GM23338 (cell line): ENCODE measurements around the gene CENPP. TPM values are rescaled to one million over a fixed set of nuclear protein-coding genes. Genes with fewer than 3 reads are reported as not detected.

Source experiments
- ATAC-seq: fragments of 200-7000 bp; cut with Tn5 transposase; 3 replicates; pipeline ENCODE4 v1.9.1; 2020
- DNase-seq: peaks from one replicate; pipeline ENCODE4 v3.0.0-alpha.2; 2015; ENCODE audit warnings: low spot score
- H2AFZ ChIP-seq: fragments of 200-600 bp; sonication (generic); 2 replicates; pipeline ENCODE4 v1.8.0; 2016; ENCODE audit warnings: antibody characterized with exemption, mild to moderate bottlenecking, moderate library complexity
- H3F3A ChIP-seq: fragments of 200-600 bp; sonication (generic); replicated peaks from 2 replicates; pipeline ENCODE4 v1.8.0; 2017; ENCODE audit warnings: antibody characterized with exemption, mixed run types, low read depth
- H3K27ac ChIP-seq: fragments of 200-600 bp; sonication (generic); 2 replicates; pipeline ENCODE4 v1.6.1; 2016; ENCODE audit warnings: low read depth
- H3K27me3 ChIP-seq: fragments of 200-600 bp; sonication (generic); 2 replicates; pipeline ENCODE4 v1.8.0; 2016; ENCODE audit warnings: mild to moderate bottlenecking, mixed run types, moderate library complexity; ENCODE audit not compliant: insufficient read depth
- H3K36me3 ChIP-seq: fragments of 200-600 bp; sonication (generic); 2 replicates; pipeline ENCODE4 v1.8.0; 2016; ENCODE audit warnings: mild to moderate bottlenecking; ENCODE audit not compliant: insufficient read depth
- H3K4me1 ChIP-seq: fragments of 200-600 bp; sonication (generic); 2 replicates; pipeline ENCODE4 v1.8.0; 2016; ENCODE audit warnings: mild to moderate bottlenecking, moderate library complexity; ENCODE audit not compliant: insufficient read depth
- H3K4me2 ChIP-seq: fragments of 200-600 bp; sonication (generic); 2 replicates; pipeline ENCODE4 v1.7.1; 2017; ENCODE audit warnings: mixed run types
- H3K4me3 ChIP-seq: fragments of 200-600 bp; sonication (generic); 2 replicates; pipeline ENCODE4 v1.6.1; 2016; ENCODE audit warnings: mixed run types
- H3K79me2 ChIP-seq: fragments of 200-600 bp; sonication (generic); replicated peaks from 2 replicates; pipeline ENCODE4 v1.8.0; 2017; ENCODE audit warnings: mild to moderate bottlenecking; ENCODE audit not compliant: insufficient read depth
- H3K9me2 ChIP-seq: fragments of 200-600 bp; sonication (generic); 2 replicates; pipeline ENCODE4 v1.8.0; 2017; ENCODE audit not compliant: insufficient read depth
- H4K20me1 ChIP-seq: fragments of 200-600 bp; sonication (generic); replicated peaks from 2 replicates; pipeline ENCODE4 v1.8.0; 2017; ENCODE audit warnings: mild to moderate bottlenecking; ENCODE audit not compliant: insufficient read depth
- H3K27ac Mint-ChIP-seq: 2 replicates; pipeline ENCODE4 v1.8.0; 2020; ENCODE audit warnings: inconsistent platforms, mild to moderate bottlenecking, moderate library complexity, mixed read lengths
- H3K27me3 Mint-ChIP-seq: 3 replicates; pipeline ENCODE4 v1.8.0; 2022; ENCODE audit warnings: low read depth, mild to moderate bottlenecking, moderate library complexity, mixed read lengths, inconsistent platforms; ENCODE audit not compliant: insufficient read depth, poor library complexity
- H3K36me3 Mint-ChIP-seq: 3 replicates; pipeline ENCODE4 v1.8.0; 2021; ENCODE audit warnings: low read depth, mild to moderate bottlenecking, inconsistent platforms, moderate library complexity, mixed read lengths
- H3K4me1 Mint-ChIP-seq: 3 replicates; pipeline ENCODE4 v1.8.0; 2020; ENCODE audit warnings: mild to moderate bottlenecking, inconsistent platforms, mixed read lengths
- H3K4me3 Mint-ChIP-seq: 3 replicates; pipeline ENCODE4 v1.8.0; 2021; ENCODE audit warnings: moderate library complexity, mild to moderate bottlenecking, inconsistent platforms, mixed read lengths
- H3K9me3 Mint-ChIP-seq: 3 replicates; pipeline ENCODE4 v1.8.0; 2020; ENCODE audit warnings: moderate library complexity, mild to moderate bottlenecking, inconsistent platforms, mixed read lengths
- CREB1 ChIP-seq: fragments of 250-450 bp; sonication (Bioruptor Pico); IDR thresholded peaks from 2 replicates; pipeline ENCODE4 v1.5.0; 2020; ENCODE audit warnings: low read depth, mild to moderate bottlenecking, moderate library complexity
- EZH2 ChIP-seq: fragments of 200-600 bp; sonication (generic); IDR thresholded peaks from one replicate; pipeline ENCODE4 v1.8.0; 2017; ENCODE audit warnings: antibody characterized with exemption, mild to moderate bottlenecking, low read depth; ENCODE audit not compliant: unreplicated experiment
- EZH2phosphoT487 ChIP-seq: fragments of 200-600 bp; sonication (generic); IDR thresholded peaks from one replicate; pipeline ENCODE4 v1.8.1; 2018; ENCODE audit warnings: antibody characterized with exemption; ENCODE audit not compliant: unreplicated experiment
- JUNB ChIP-seq: IDR thresholded peaks from one replicate; pipeline ENCODE4 v1.6.1; 2016; ENCODE audit warnings: antibody characterized with exemption; ENCODE audit not compliant: unreplicated experiment
- NANOG ChIP-seq: IDR thresholded peaks from 2 replicates; pipeline ENCODE4 v1.6.1; 2016; ENCODE audit warnings: antibody characterized with exemption, borderline replicate concordance
- POLR2AphosphoS5 ChIP-seq: IDR thresholded peaks from 2 replicates; pipeline ENCODE4 v1.6.1; 2016; ENCODE audit warnings: antibody characterized with exemption, low read depth
- STAT1 ChIP-seq: IDR thresholded peaks from one replicate; pipeline ENCODE4 v1.6.1; 2016; ENCODE audit warnings: antibody characterized with exemption; ENCODE audit not compliant: unreplicated experiment
- ZNF114 ChIP-seq: fragments of 250-450 bp; sonication (Bioruptor Pico); IDR thresholded peaks from 2 replicates; pipeline ENCODE4 v1.5.0; 2020; ENCODE audit warnings: mild to moderate bottlenecking, moderate library complexity
- ZNF331 ChIP-seq: fragments of 250-450 bp; sonication (Bioruptor Pico); IDR thresholded peaks from 2 replicates; pipeline ENCODE4 v1.5.0; 2020; ENCODE audit warnings: low read depth, mild to moderate bottlenecking, moderate library complexity
- polyA plus RNA-seq: library from polyadenylated mRNA; unstranded; fragments of >200 nt; fragmentation: Nextera tagmentation; extraction: Ambion mirVana; gene quantifications from 2 replicates; pipeline ENCODE4 v1.2.1, GENCODE V29; 2016
- total RNA-seq: library from RNA; depleted of rRNA; stranded (reverse); fragments of >200 nt; shearing (Covaris generic); gene quantifications from 2 replicates; pipeline ENCODE4 v1.2.3, GENCODE V29; 2014
- TF ChIP-seq, protein P1 (sequence below), 2 experiments: fragments of 200-600 bp in 1 of 2; sonication (generic) in 1 of 2; conservative IDR thresholded peaks; 2 replicates each; pipeline versions ENCODE4 v1.5.1 to v1.6.1; 2016 to 2017; ENCODE audit warnings: antibody characterized with exemption in 2 of 2, low read depth in 2 of 2, mild to moderate bottlenecking in 2 of 2, moderate library complexity in 1 of 2
- TF ChIP-seq, protein P2 (sequence below): IDR thresholded peaks from 2 replicates; pipeline ENCODE4 v1.6.1; 2016; ENCODE audit warnings: antibody characterized with exemption
- TF ChIP-seq, protein P3 (sequence below): IDR thresholded peaks from one replicate; pipeline ENCODE4 v1.6.1; 2018; ENCODE audit warnings: antibody characterized with exemption; ENCODE audit not compliant: unreplicated experiment
- TF ChIP-seq, protein P4 (sequence below): fragments of 250-450 bp; sonication (Bioruptor Pico); IDR thresholded peaks from 2 replicates; pipeline ENCODE4 v1.5.0; 2020; ENCODE audit warnings: mild to moderate bottlenecking, moderate library complexity

CENPP gene
- total and polyA plus RNA-seq, 2 experiments from 2014 or later, result 11.0 to 12.6 TPM

DNA sequence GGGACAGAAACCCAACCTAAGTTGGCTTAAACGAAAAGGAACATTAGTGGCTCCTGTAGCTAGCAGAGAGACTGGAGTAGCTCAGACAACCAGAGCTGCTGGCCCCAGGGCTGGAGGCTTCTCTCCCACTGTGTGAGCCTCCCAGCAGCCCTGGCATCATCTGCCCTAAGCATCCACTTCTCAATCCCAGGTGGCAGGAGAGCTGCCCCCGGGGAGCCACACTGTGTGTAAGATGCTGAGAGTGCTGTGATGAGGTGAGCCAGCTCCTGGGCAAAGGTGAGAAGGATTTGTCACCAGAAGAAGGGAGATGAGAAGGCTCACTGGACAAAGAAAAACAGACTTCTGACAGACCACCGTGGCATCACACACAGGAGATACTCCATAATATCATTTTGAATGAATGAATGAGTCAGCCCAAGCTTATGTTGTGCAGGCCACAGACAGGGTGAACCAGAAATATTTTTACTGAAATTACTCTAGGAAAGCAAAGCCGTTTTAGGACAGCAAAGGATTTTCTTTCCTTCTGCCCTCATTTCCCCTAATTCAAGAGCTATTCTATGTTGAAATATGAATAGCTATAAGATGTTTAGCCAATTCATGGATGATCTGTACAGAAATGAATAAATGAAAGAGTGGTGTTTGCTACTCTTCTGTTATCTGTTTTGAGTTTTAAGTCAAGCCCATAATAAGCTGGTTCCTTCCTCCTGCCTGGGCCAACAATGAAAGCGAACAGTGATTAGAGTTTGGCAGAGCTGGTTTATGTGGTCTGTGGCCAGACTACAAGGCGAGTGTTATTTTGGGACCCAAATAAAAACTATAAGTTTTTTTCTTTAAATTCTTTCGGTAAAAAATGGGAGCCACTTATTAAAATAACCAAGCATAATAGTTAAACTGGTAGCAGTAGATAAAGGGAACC lies 267.5 kb downstream of the CENPP start:
- Mint-ChIP-seq H3K36me3 (no peaks in the 10 kb centered on the region), H3K27me3 (peaks cover 2% of the 10 kb centered on the region), H3K4me1 (peaks cover 8% of the 10 kb centered on the region), H3K27ac (no peak overlapping the region), H3K4me3 (no peak overlapping the region), H3K9me3 (no peaks in the 10 kb centered on the region)
- no peak for DNase-seq
- Histone ChIP-seq H3K79me2 (no peaks in the 10 kb centered on the region), H3K4me1 (peaks cover 7% of the 10 kb centered on the region; the same call in 1 of the 2 replicates), H3K9me2 (no peaks in the 10 kb centered on the region), H3K27ac (no peak overlapping the region), H3F3A (no peaks in the 10 kb centered on the region), H3K36me3 (no peaks in the 10 kb centered on the region), H3K4me3 (no peak overlapping the region), H3K4me2 (no peak overlapping the region), H2AFZ (no peak overlapping the region), H4K20me1 (no peaks in the 10 kb centered on the region), H3K27me3 (no peaks in the 10 kb centered on the region)
- no peak for ATAC-seq
- TF ChIP-seq EZH2, result no peak
- TF ChIP-seq JUNB, result no peak
- TF ChIP-seq ZNF331 (CRISPR knock-in tag), result no peak
- no peak for TF ChIP-seq NANOG
- TF ChIP-seq CREB1 (CRISPR knock-in tag), result no peak
- TF ChIP-seq, protein P1, sequence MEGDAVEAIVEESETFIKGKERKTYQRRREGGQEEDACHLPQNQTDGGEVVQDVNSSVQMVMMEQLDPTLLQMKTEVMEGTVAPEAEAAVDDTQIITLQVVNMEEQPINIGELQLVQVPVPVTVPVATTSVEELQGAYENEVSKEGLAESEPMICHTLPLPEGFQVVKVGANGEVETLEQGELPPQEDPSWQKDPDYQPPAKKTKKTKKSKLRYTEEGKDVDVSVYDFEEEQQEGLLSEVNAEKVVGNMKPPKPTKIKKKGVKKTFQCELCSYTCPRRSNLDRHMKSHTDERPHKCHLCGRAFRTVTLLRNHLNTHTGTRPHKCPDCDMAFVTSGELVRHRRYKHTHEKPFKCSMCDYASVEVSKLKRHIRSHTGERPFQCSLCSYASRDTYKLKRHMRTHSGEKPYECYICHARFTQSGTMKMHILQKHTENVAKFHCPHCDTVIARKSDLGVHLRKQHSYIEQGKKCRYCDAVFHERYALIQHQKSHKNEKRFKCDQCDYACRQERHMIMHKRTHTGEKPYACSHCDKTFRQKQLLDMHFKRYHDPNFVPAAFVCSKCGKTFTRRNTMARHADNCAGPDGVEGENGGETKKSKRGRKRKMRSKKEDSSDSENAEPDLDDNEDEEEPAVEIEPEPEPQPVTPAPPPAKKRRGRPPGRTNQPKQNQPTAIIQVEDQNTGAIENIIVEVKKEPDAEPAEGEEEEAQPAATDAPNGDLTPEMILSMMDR (conservative IDR thresholded peaks at IDR 0.05; ENCODE audit: low read depth in 2 of 2), result no peak
- no peak for TF ChIP-seq EZH2phosphoT487
- no peak for TF ChIP-seq POLR2AphosphoS5
- no peak for TF ChIP-seq STAT1
- TF ChIP-seq, protein P2, sequence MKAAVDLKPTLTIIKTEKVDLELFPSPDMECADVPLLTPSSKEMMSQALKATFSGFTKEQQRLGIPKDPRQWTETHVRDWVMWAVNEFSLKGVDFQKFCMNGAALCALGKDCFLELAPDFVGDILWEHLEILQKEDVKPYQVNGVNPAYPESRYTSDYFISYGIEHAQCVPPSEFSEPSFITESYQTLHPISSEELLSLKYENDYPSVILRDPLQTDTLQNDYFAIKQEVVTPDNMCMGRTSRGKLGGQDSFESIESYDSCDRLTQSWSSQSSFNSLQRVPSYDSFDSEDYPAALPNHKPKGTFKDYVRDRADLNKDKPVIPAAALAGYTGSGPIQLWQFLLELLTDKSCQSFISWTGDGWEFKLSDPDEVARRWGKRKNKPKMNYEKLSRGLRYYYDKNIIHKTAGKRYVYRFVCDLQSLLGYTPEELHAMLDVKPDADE, result no peak
- TF ChIP-seq, protein P3, sequence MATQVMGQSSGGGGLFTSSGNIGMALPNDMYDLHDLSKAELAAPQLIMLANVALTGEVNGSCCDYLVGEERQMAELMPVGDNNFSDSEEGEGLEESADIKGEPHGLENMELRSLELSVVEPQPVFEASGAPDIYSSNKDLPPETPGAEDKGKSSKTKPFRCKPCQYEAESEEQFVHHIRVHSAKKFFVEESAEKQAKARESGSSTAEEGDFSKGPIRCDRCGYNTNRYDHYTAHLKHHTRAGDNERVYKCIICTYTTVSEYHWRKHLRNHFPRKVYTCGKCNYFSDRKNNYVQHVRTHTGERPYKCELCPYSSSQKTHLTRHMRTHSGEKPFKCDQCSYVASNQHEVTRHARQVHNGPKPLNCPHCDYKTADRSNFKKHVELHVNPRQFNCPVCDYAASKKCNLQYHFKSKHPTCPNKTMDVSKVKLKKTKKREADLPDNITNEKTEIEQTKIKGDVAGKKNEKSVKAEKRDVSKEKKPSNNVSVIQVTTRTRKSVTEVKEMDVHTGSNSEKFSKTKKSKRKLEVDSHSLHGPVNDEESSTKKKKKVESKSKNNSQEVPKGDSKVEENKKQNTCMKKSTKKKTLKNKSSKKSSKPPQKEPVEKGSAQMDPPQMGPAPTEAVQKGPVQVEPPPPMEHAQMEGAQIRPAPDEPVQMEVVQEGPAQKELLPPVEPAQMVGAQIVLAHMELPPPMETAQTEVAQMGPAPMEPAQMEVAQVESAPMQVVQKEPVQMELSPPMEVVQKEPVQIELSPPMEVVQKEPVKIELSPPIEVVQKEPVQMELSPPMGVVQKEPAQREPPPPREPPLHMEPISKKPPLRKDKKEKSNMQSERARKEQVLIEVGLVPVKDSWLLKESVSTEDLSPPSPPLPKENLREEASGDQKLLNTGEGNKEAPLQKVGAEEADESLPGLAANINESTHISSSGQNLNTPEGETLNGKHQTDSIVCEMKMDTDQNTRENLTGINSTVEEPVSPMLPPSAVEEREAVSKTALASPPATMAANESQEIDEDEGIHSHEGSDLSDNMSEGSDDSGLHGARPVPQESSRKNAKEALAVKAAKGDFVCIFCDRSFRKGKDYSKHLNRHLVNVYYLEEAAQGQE, result no peak
- TF ChIP-seq, protein P4, sequence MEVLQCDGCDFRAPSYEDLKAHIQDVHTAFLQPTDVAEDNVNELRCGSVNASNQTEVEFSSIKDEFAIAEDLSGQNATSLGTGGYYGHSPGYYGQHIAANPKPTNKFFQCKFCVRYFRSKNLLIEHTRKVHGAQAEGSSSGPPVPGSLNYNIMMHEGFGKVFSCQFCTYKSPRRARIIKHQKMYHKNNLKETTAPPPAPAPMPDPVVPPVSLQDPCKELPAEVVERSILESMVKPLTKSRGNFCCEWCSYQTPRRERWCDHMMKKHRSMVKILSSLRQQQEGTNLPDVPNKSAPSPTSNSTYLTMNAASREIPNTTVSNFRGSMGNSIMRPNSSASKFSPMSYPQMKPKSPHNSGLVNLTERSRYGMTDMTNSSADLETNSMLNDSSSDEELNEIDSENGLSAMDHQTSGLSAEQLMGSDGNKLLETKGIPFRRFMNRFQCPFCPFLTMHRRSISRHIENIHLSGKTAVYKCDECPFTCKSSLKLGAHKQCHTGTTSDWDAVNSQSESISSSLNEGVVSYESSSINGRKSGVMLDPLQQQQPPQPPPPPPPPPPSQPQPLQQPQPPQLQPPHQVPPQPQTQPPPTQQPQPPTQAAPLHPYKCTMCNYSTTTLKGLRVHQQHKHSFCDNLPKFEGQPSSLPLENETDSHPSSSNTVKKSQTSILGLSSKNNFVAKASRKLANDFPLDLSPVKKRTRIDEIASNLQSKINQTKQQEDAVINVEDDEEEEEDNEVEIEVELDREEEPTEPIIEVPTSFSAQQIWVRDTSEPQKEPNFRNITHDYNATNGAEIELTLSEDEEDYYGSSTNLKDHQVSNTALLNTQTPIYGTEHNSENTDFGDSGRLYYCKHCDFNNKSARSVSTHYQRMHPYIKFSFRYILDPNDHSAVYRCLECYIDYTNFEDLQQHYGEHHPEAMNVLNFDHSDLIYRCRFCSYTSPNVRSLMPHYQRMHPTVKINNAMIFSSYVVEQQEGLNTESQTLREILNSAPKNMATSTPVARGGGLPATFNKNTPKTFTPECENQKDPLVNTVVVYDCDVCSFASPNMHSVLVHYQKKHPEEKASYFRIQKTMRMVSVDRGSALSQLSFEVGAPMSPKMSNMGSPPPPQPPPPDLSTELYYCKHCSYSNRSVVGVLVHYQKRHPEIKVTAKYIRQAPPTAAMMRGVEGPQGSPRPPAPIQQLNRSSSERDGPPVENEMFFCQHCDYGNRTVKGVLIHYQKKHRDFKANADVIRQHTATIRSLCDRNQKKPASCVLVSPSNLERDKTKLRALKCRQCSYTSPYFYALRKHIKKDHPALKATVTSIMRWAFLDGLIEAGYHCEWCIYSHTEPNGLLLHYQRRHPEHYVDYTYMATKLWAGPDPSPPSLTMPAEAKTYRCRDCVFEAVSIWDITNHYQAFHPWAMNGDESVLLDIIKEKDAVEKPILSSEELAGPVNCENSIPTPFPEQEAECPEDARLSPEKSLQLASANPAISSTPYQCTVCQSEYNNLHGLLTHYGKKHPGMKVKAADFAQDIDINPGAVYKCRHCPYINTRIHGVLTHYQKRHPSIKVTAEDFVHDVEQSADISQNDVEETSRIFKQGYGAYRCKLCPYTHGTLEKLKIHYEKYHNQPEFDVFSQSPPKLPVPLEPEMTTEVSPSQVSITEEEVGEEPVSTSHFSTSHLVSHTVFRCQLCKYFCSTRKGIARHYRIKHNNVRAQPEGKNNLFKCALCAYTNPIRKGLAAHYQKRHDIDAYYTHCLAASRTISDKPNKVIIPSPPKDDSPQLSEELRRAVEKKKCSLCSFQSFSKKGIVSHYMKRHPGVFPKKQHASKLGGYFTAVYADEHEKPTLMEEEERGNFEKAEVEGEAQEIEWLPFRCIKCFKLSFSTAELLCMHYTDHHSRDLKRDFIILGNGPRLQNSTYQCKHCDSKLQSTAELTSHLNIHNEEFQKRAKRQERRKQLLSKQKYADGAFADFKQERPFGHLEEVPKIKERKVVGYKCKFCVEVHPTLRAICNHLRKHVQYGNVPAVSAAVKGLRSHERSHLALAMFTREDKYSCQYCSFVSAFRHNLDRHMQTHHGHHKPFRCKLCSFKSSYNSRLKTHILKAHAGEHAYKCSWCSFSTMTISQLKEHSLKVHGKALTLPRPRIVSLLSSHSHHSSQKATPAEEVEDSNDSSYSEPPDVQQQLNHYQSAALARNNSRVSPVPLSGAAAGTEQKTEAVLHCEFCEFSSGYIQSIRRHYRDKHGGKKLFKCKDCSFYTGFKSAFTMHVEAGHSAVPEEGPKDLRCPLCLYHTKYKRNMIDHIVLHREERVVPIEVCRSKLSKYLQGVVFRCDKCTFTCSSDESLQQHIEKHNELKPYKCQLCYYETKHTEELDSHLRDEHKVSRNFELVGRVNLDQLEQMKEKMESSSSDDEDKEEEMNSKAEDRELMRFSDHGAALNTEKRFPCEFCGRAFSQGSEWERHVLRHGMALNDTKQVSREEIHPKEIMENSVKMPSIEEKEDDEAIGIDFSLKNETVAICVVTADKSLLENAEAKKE (CRISPR knock-in tag), result no peak
- TF ChIP-seq ZNF114 (CRISPR knock-in tag), result no peak
